HG02884 (cell line): ENCODE results near the gene CALML3.

Experiments
- ATAC-seq: cut with Tn5 transposase; IDR thresholded peaks from one replicate; pipeline ENCODE4 v1.9.1; 2021; ENCODE audit warnings: mild to moderate bottlenecking, moderate library complexity; ENCODE audit not compliant: unreplicated experiment

CALML3 gene

DNA sequence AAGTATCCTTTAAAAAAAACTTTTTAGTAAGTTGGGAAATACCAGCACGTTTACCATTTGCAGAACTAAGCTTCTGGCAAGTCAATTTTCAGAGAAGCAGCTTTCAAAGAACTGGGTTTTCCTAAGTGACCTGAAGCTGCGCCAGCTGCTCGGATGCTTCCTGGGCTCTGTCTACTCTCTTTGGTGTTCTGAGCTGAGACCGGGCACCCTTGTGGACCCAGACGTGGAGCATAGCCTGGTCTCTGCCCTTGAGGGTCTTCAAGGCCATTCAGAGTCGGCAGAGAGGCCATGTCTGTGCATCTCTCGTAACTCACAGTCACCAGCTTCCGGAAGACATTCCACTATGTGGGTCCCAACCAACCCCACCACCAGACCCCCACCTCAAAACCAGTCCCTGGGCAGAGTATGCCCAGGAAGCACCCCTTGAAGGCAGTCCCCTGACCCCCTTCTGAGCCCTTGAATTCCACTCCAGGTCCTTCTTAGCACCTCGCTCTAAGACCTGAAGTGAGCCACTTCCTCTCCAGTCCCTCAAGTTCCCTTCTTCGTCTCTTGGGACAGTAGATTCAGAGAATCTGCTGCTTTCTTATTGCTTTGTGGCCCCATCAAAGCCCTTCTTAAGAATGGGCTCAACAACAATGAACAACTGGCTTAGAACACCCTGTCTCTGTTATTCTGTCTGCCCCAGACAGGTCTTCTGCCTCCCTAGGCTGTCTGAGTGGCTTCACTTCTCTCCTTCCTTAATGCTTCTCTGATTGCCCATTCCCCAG, 33.9 kb upstream of the CALML3 start:
- ATAC-seq = no peak

DNA sequence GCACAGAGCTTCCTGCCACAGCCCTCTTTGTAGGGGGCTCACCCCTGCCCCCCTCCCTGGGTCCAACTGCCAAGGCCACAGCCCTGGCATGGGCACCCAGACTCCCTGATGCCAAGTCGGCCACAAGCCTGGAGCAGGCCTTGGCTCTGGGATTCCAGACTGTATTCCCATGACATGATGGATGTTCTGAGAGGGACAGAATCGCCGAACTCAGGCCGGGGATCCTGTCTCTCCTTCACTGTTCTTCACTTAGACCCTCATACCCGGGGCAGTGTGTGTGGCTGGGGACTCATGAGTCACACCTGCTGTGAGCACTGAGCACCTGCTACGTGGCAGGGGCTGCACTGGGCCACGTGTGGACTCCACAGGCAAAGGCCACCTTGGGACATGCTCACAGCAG, 33.3 kb upstream of the CALML3 start:
- no peak for ATAC-seq

DNA sequence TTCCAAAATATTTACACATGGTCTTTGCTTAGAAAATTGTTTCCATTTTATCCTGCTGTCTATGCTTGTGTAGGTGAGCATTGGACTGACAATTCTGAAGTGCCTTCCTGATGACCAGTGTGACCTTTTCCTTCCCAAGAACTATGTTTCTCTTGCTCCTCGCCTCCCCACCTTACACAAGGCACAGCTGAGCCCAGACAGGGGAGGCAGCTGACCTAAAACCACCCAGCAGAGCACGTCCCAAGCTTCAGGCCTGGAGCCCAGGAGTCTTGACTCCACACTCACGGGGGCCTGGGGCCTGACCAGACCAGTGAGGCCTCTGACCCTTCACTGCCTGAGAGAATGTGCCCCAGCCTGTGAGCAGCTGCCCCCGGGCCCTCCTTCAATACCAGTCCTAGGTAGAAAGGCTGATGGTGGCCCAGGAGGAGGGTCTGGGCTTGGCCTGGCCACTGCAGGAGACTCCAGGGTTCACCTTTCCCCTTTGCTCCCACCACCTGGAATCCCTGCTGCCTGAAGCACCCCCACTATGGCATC, 32.4 kb upstream of the CALML3 start:
- ATAC-seq = no peak

DNA sequence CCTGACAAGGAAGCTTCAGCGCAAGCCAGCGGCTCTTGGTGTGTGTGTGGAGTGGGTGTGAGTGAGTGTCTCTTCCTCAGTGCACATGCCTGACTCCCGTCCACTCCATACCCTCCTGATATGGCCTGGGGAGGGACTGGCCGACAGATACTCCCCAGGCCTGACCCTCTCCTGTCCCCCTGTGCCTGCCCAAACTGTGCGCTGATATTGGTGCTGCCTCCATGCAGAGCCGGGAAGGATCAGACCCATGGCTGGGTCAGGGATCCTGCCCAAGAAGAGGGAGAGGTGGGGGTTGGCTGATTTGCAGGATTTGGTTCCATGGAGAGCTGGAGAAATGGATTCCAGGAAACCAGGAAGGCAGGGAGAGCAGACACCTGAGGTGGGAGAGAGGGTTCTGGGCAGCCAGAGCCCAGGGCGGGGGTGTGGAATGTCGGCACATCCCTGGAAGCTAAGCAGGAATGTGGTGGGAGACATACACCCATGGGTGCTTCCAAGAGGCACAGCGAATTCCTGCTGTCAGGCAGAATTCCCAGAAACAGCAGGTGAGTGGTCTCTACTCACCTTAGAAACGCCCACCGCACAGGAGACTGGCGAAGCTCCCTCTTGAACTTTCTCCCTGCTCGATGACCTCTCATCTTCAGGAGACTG, 31.7 kb upstream of the CALML3 start:
- ATAC-seq = no peak

DNA sequence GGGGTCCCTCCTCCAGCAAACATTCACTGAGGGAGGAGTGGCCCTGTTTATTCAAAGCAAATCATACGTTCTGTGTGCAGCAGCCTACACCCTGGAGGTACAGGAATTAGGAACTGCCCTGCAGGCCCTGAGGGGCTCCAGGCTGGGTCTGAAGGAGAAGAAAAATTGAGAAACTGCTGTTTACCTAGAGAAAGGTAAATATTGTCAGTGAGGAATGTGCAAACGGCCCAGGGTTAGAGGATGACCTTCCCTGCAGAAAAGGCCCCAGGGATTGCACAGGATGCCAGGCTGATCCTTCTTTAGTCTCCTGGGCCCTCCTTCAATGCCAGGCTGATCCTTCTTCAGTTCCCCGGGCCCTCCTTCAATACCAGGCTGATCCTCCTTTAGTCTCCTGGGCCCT, 31.1 kb upstream of the CALML3 start:
- no peak for ATAC-seq

DNA sequence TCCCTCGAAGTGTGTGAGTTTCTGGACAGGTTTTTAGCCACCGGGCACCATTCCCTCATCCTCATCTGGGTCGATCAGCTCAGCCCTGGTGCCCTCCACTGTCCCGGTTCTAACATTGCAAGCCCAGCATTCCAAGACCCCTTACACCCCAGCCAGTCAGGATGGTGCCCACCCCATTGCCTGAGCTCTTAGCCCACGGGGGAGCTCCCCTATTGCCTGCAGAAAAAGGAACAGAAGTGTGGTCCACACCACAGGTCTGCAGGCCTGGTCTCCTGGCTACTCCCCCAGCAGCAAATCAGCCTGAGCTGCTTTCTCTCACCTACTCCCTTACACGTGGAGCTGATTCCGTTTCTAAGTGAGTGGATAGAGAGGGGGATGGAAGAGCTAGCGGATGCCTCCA, 30.1 kb upstream of the CALML3 start:
- ATAC-seq = no peak

GRCh38 chr10:5496261-5497250, 28.2 kb upstream of the CALML3 start:
- ATAC-seq = no peak

- no peak for ATAC-seq
Observed at GRCh38 chr10:5497289-5497688, 27.5 kb upstream of the CALML3 start.

GRCh38 chr10:5497948-5498730, 26.6 kb upstream of the CALML3 start:
- no peak for ATAC-seq

GRCh38 chr10:5498791-5499492, 25.8 kb upstream of the CALML3 start:
- ATAC-seq = no peak

- no peak for ATAC-seq
Observed at GRCh38 chr10:5499493-5500140, 25.1 kb upstream of the CALML3 start, which contains the start of gene CALML5. TSS of gene CALML5 (minus strand) at chr10:5499570. CDS start at chr10:5499438, 132 bp downstream.

DNA sequence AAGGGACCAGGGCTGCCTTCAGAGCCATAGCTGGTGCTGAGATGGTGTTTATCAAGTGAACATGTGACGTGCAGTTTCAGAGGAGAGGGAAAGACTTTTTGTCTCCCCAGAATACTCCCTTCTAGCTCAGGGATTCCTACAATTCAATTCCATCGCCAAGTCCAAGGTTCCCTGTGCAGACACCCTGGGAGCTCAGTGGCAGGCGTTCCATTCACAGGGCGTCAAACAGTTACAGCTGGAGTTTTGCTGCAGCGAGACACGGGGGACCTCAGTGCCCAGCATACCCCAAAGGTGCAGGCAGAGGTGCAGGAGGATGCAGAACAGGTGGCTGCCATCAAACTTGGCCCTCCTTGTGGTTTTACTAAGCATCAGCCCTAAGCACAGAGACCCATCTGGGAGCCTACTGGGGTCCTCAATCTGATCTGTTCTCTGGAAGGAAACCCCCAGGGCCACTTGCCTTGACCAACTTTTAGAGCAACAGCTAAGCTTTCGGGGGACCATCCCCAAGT, 24.5 kb upstream of the CALML3 start:
- ATAC-seq = no peak

GRCh38 chr10:5500910-5501309, 23.9 kb upstream of the CALML3 start:
- ATAC-seq = no peak

DNA sequence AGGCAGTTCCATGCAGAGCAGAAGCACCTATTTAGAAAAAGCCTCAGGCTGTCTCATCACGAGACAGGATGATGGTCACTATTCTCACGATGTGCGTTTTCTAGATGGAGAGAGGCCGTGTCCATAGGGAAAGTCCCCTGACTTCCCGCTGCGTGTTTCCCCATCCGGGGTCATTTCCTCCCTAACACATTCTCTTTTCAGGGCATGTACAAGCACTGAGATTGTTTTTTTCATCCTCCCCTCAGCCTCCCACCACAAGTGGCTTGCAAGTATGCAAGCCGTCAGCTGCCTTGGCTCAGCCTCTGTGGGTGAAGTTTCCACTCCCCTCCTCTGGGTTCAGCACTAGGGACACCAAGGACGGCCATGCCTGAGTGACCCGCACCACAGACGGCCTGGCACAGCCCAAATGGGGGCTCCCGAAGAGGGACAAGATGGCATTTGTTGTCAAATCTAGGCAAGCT, 22.7 kb upstream of the CALML3 start:
- no peak for ATAC-seq

GRCh38 chr10:5502571-5503476, 21.9 kb upstream of the CALML3 start:
- no peak for ATAC-seq

- no peak for ATAC-seq
Observed at GRCh38 chr10:5503477-5503835, 21.3 kb upstream of the CALML3 start.

GRCh38 chr10:5504146-5505072, 20.4 kb upstream of the CALML3 start:
- no peak for ATAC-seq
